Measurements from ENCODE around the gene PLCB2.

Gene PLCB2, protein sequence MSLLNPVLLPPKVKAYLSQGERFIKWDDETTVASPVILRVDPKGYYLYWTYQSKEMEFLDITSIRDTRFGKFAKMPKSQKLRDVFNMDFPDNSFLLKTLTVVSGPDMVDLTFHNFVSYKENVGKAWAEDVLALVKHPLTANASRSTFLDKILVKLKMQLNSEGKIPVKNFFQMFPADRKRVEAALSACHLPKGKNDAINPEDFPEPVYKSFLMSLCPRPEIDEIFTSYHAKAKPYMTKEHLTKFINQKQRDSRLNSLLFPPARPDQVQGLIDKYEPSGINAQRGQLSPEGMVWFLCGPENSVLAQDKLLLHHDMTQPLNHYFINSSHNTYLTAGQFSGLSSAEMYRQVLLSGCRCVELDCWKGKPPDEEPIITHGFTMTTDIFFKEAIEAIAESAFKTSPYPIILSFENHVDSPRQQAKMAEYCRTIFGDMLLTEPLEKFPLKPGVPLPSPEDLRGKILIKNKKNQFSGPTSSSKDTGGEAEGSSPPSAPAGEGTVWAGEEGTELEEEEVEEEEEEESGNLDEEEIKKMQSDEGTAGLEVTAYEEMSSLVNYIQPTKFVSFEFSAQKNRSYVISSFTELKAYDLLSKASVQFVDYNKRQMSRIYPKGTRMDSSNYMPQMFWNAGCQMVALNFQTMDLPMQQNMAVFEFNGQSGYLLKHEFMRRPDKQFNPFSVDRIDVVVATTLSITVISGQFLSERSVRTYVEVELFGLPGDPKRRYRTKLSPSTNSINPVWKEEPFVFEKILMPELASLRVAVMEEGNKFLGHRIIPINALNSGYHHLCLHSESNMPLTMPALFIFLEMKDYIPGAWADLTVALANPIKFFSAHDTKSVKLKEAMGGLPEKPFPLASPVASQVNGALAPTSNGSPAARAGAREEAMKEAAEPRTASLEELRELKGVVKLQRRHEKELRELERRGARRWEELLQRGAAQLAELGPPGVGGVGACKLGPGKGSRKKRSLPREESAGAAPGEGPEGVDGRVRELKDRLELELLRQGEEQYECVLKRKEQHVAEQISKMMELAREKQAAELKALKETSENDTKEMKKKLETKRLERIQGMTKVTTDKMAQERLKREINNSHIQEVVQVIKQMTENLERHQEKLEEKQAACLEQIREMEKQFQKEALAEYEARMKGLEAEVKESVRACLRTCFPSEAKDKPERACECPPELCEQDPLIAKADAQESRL

DNA sequence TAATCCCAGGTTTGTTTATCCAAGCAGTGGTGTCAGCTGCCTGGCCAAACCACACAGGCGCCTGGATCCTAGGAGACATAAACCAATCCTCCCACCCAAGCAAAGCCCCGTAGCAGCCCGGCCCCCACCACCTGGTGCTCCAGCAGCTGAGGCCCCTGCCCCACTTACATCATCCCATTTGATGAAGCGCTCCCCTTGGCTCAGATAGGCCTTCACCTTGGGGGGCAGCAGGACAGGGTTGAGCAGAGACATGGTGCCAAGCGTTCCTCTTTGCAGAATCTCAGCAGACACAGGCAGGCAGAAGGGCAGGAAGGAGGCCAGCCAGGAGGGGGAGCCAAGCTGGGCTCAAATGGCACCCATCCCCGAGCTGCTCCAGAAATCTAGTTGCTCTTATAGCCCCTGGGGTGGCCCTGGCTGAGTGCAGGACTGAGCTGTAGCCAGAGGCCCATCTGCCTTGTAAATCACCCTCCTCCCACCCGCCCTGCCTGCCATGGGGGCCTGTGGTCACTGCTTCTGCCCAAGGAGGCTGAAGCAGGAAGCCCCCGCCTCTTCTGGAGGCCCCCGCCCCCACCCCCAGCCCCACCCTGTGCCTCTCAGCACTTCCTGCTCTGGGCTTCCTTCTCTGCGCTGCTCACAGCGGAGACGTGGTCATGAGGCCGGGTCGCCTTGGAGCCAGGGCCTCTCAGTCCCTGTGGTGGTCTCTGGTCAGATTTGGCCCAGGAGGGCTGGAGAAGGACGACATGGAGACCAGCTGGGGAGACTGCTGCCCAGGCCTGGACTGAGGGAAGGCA is at the start of gene PLCB2:
PLCB2 (minus strand) TSS at position 515 of the 791 bp plus-strand sequence; CDS start at position 252, 263 bp downstream.
- DNase-seq: peak; percentile 59

DNA sequence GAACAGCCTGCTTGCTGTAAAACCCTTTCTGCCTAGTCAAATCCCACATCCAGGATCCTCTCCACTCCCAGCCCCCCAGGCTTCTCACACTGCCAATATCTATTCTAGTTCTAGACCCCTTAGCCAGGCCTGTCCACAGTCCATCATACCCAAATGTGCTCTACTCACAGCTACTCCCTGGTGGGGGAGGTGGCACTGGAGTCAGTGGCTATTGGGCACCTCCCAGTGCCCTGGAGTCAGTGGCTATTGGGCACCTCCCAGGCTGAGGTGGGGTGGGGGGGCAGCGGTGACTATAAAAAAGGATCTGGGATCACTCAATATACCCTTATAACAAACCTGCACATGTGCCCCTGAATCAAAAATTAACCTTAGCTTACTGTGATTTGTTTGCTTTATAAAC is 49.5 kb upstream of the PLCB2 start:
- no peak for DNase-seq

DNA sequence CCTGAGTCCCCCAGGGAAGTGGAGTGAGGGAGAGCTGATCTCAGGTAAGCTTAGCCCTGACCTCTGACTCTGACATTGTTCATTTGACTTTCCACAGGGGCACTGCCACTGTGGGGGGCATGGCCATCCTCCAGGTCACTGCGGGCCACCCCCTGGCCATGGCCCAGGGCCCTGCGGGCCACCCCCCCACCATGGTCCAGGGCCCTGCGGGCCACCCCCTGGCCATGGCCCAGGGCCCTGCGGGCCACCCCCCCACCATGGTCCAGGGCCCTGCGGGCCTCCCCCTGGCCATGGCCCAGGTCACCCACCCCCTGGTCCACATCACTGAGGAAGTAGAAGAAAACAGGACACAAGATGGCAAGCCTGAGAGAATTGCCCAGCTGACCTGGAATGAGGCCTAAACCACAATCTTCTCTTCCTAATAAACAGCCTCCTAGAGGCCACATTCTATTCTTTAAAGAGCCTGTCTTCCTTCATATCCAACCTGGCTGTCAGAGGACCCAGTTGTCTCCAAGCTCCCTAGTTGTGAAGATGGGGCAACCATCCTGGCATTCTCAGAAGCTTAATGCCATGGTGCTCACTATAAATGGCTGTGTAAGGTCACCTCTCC is 48.3 kb upstream of the PLCB2 start:
- DNase-seq: no peak

DNA sequence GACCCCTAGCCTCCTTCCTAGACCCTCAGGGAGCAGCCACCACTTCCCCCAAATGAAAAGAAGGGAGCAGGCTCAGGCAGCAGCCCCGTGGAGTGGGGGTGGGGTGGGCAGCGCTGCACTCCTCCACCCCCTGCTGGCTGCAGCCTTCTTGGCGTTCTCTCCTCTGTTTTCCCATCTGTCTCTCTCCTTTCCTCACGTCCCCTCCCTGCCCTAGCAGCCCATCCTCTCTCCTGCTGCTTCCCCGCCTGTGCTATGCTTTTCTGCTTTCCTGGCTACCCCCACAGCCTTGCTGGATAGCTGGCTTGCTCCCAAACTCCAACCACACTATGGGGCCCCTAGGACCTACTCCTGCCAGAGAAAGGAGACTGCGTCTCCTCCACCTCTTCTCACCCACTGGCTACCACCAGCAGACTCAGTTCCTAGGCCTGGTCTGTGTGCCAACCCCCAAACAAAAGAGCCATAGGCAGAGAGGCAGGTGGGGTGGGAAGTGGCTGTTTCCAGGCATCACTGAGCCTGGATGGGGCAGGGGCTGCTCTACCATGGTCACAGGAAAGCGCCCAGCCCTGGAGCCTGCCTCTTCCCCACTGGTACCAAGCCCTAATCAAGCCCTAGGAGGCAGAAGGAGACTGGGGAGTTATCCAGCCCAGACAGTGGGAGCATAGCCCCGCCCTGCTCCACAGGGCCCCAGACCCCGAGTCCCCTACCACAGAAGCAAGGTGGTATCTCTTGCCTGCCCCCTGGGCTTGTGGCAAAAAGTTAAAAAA is 46.9 kb upstream of the PLCB2 start:
- DNase-seq: no peak

DNA sequence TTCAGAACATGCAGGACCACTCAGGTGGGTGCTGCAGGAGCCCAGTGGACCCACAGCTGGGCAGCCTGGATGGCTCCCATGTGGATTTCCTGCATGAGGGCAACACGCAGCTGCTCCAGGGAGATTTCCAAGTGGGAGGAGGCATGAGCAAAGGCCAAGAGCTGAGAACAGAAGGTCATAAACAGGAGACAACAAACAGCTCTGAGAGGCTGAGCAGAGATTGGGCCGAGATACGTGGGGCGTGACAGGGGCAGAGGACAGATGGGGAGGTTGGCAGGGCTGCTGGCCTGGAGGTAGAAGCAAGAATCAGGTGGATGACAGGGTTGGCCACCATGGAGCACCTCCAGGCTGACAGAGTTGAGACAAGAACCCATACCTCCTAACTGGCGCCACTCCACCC is 46.0 kb upstream of the PLCB2 start:
- DNase-seq: no peak

DNA sequence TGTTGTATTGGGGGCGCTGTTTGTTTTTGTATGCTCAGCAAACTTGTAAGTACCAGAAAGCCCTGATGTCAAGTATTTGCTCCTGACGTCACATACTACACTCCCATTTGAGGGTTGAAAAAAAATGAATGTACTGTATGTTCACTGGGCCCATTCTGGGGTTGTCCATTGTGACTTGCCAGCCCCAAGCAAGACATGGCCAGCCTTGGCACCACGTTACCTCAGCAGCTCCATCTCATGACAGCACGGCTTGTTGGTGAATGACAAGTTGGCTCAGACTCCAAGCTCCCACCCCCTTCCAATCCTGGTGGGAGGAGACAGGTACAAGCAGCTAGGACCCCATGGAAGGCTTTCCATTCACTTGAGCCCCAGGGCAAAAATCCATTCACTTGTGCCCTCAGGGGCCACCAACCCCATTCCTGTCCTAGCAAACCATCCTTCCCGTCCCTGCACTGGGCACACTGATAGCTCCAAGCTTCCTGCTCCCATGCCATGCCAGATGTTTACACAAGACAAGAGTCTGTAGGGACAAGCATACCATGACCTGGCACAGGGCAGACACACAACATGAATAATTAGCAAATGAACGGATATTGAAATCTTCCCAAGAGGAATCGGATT is 44.7 kb upstream of the PLCB2 start:
- DNase-seq: no peak

DNA sequence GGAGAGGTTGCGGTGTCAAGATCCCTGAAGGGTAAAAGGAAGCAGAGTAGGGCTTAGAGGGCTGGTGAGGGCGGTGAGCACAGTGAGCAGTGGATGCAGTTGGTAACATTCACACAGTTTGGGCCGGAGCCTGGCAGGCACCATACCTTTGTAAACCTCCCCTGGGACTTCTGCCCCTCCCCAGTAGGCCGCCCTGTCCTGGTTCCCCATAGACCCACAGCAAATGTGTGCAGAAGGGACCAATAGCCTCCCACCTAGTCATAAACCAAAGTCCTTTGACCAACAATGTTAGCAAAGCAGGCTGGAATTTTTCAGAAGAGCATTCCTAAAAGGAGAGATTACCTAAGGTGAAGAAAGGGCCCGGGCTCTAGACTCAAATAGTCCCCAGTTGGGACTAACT is 41.4 kb upstream of the PLCB2 start:
- DNase-seq: no peak

DNA sequence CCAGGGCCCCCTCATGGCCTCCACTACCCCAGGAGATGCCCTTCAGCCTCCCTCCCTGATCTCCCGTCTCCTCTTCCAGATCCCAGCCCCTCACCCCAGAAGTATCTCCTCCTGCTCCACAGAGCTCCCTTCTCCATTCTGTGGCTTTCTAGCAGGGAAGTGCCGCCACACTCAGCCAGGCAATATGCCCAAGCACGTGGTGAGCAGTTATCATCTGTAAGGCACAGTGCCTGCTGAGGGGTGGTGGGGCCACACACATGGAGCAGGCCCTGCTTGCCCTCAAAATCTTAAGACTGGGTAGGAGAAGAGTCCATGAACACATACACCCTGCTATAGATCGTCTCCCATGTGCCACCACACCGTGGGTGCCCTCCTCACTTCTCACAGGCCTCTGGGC is 40.7 kb upstream of the PLCB2 start:
- DNase-seq: no peak

DNA sequence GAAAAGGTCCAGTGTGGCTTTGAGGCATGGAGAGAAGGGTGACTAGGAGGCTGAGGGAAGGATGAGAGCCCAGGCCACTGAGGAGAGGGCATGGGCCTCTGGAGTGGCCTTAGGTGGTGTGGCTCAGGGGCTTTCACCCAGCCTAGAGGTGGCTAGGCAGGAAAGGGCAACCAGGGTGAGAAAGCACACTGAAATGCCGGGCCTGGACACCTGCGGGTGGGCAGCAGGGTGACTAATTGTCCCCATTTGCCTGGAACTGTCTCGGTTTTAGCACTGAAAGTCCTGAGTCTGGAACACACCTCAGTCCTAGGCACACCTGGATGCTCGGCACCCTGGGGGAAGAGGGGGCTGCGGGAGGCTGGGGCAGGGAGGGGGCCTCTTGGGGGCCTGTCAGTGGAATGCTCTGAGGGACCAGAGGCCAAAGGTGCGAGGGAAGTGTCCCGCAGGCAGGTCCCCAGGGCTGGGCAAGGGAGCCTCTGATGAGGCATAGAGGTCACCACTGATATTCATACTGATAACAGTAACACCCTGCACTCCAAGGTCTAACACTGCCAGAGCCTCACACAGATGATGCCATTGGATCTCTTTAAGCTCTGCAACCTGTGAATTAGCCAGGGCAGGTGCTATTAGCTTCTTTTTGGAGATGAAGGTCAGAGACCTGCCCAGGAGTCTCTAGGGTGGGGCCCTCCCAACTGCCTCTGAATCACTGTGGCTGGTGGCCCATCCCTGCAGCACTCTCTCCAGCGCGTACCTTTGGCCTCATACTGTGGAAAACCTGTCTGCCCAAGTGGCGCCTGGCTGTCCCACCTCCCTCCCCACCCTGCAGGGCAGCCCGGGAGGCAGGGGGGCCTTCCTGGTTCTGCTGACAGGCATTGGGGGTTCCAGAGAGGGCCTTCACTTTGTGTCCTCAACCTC is 40.1 kb upstream of the PLCB2 start:
- DNase-seq: no peak

DNA sequence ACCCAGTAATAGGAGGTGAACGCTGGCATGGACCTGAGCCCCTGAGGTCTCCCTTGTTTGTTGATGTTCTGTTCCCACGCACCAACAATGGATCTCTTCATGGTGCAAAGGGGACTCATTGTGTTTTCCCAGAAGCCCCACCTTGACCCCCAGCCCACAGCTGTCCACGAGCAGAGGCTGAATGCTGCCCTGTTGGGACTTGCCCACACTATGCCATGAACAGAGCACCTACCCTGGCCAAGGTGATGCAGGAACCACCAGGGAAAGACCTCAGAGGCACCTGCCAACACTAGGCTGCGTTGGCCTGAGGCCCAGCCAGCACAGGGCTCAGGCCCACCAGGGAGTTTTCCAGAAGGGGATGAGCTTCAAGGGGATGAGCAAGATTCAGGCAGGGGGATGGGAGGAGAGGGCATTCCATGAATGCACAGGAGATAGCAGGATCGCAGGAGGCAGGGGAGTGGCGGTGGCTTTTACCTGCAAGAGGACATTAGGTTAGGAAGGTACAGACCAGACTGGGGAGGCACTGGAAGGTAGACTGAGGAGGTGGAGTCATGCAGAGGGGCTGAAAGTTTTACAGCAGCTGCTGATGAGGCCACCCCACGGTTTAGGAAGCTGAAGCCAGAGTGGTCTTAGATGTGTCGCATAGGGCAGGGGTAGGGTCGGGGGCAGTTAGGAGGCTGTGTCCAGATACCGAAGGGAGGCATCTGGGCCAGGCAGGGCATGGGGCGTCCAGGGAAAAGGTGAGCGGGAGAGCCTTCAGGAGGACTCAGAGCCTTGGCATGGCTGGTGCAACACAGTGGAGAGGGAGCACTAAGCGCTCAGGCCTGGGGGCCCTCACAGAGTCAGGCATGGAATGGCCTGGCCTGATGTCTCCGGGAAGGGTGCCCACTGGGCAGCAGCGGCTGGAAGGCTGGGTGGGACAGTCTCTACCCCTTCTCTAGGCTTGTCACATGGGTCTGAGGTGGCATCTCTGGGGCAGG is 39.1 kb upstream of the PLCB2 start:
- no peak for DNase-seq

DNA sequence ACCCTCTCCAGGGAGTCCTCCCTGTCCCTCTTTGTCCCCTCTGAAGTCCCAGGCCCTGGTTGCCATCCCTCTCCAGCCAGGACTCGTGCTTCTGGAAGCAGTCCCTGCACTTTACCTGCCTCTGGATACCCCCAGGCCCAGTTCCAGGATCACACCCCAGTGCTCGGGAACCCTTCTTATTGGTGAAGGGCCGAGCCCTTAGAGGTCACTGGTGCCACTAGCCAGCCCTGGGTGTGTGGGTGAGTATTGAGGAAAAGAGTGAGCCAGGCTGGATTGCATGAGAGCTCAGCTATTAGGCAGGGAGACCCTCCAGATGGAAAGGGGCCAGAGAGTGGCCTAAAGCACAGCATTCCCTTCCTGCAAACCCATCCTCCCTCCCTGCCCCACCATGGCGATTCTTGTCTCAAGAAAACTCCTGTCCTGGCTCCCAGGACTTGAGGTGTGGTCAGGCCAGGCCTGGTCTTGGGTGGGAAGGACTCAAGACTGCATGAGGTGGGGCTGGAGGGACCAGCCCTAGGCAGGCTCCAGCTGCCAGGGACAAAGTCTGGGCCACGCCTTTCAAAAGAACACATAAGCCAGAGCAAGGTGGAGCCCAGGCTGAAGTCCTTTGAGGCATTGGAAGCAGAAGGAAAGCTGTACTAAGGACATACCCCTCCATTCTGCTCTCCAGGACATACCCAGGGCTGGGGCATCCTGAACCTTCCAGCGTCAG is 38.3 kb upstream of the PLCB2 start:
- no peak for DNase-seq

DNA sequence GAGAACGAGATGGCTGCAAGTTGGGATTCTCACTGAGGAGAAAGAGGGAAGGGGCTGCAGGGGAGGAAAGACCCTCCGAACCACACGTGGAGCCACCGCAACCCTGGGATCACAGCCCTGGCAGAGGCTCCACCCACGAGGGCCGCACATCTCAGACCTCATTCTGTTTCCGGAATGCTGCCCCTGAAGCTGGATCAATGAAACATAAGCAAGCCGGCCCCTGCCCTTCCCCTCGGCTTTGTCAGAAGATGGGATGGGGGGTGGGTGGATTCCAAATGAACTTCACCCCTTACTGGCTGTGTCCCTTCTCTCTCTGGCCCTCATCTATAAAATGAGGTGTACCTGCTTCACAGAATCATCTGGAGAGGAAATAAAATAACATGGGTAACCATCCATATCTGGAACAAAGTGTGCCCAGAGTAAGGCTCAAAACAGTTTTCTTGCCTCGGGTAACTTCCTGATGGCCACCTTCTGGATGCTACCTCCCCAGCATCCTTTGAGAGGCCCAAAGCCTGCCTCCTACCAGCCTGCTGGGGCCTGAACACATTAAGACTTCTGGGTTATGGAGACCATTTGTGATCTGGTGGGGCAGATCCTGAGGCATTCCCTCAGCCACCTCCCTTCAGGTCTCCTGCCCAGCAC is 37.6 kb upstream of the PLCB2 start:
- DNase-seq: no peak

DNA sequence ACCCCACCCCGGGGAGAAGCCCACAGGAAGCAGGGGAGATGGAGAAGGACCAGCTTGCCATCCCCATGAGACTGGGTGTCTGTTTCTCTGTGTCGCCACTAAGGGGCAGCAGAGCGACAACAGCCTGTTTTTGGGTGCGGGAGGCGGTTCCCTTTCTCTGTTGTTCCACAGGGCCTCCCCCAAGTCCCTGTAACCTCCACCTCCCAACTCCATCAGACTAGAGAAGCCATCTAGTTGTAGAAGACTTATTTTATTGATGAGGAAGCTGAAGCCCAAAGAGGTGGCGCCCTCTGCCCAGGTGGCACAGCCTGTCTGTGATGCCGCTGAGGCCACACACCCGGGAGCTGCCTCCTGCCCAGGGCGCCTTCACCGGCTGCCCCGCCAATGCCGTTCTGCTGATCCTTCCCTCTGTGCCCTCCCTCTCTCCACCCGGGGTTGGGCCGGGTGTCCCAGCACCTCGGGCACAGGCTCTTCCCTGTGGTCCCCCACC is 36.9 kb upstream of the PLCB2 start:
- DNase-seq: peak; percentile 61 to 65

DNA sequence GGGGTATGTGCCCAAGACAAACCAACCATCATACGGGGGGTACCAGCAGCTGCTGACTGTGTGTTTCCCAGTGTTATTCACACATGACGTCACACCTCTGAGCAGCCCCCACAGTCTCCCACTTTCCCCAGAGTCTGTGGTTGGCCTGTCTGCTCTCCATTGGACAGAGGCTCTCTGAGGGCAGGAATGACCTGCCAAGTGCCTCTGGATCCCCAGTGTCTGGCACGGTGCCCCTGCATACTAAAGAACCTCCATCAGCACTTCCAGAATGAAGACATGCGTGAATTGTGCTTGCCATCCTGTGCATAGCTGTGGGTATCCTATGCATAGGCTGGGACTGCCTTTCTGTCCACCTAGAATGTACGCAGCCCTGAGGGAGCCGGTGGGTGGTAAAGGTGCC is 36.5 kb upstream of the PLCB2 start:
- DNase-seq: no peak

DNA sequence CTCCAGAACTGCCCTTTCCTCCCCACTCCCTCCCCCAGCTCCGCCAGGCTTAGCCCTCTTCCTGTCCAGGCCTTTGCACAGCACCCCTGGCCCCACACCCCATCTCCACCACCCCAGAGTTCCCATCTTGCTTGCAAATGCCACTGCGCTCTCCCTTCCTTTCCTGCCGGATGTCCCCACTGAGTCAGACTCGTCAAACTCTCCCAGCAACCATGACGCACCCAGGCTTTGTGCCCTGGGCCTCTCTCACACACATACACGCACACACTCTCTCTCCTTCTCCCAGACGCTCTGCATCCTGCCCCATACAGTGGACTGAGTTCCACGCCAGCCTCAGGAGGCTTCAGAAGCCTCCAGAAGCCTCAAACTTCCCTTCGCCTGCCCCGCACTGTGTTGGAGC is 35.8 kb upstream of the PLCB2 start:
- DNase-seq: no peak

DNA sequence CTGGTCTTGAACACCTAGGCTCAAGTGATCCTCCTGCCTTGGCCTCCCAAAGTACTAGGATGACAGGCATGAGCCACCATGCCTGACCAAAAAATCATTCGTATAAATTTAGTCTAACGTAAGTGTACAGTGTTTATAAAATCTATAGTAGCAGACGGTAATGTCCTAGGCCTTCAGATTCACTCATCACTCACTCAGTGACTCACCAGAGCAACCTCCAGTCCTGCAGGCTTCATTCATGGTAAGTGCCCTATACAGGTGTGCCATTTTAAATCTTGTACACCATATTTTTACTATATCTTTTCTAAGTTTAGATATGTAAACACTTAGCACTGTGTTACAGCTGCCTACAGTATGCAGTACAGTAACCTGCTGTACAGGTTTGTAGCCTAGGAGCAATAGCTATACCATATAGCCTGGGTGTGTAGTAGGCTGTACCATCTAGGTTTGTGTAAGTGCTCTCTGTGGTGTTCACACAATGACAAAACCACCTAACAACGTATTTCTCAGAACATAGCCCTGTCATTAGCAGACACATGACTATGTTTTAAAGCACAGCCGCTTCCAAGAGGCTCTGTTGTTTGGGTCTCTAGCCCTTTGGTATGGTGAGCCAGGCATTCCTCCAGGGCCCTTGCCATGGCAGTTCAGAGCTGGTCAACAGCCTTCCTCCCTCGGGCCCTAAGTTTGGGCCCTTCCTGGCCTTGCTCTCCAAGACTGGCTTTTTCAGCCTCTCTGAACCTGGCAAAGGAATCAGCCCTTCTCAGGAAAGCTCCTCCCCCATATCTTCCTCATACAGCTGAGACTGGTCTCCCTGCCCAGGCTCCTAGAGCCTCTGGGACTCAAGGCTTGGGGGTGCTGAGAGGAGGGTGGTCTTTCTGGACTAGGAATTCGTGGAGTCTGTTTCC is 34.9 kb upstream of the PLCB2 start:
- no peak for DNase-seq
